ENCODE measurements around the gene LIFR.

Gene LIFR

DNA sequence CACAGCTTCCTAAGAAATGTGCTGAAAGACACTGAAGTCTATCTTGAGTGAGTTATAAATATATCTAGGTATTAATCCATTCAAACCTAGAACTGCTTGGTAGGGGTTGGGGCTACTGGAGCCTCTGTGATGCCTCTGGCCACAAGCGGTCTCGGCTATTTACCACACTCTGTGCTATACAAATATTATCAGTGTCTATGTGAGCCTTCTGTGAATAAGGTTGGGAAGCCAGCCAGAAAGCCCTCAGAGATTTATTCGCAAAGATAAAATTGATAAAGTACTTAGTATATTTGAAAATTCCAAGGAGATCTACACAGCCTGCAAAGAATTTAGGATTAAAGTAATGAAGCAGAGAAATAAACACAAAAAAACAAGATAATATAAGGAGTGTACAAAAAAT lies 41.4 kb downstream of the LIFR start:
- DNase-seq (ENCODE audit: low read depth), result no peak

DNA sequence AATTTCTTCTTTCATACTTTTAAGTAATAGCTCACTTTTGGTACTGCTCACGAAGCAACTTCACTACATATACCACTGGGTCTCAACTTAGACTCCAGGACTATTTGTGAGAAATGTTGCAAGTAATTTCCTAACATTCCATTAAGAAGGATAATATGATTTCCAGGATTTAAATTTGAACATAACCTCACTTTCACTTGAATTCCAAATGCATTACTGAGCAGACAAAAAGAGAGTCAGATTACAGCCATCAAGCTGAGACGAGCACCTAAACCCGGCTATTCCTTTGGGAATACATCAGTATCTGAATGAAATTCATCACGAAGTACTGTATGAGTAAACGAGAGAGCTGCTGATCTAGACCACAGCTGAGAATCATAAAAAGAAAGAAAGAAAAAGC lies 47.3 kb downstream of the LIFR start:
- DNase-seq (ENCODE audit: low read depth), result no peak

DNA sequence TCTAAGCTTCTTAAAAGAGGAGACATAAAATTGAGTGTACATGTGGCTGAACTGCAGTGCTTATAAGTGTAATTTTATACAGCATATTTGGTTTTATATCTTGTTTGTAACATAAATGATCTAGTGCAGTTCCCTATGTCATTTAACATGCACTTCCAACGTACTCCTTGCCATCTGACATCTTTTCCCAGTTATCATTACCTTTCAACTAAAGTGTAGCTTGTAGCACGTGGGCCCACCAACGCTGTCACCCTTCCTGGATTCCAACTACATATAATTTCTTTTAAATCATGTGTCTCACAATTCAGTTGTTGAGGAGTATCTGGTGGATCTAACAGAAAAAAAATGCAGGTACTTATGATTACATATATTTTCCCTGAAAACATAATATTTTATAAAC lies 50.1 kb downstream of the LIFR start:
- DNase-seq (ENCODE audit: low read depth), result no peak

DNA sequence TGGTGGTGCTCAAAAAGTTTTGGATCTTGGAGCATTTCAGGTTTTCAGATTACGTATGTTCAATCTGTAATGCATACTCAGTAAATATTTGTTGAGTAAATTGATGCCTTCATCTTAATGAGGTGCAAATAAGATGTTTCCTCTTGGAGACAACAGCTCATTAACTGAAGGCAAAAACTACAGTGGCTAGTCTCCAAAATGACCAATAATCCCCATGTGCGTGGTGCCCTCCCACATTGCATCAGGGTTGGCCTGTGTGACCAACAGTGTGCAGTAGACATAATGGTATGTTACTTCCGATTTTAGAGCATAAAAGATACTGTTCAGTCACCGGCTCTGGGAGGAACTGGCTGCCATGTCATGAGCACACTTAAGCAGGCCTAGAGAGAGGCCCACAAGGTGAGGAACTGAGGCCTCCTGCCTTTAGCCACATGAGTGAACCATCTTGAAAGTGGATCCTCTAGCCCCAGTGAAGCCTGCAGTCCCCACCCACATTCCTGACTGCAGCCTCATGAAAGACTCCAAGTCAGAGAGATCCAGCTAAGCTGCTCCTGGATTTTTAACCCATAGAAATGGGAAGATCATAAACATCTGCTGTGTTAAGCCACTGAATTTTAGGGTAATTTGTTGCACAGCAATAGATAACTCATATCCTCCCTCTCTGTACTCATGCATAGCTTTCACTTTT lies 55.7 kb downstream of the LIFR start:
- no peak for DNase-seq (ENCODE audit: low read depth)

DNA sequence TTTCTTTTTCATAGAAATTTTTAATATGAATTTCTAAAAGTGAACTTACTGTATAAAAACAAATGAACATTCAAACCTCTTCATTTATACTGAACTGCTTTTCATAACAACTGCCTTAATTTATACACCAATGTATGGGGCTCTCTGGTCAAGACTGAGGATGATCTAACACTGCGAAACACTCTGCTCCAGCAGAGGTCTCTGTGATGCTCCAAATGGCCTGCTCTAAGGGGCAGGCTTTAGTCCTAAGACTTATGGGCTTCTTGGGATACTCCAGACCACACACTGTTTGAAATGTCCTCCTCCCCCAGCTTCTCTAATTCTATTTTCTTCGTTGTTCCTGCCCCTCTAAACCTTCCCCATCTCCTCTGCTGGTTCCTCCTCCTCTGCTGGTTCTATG lies 58.5 kb downstream of the LIFR start:
- no peak for DNase-seq (ENCODE audit: low read depth)

DNA sequence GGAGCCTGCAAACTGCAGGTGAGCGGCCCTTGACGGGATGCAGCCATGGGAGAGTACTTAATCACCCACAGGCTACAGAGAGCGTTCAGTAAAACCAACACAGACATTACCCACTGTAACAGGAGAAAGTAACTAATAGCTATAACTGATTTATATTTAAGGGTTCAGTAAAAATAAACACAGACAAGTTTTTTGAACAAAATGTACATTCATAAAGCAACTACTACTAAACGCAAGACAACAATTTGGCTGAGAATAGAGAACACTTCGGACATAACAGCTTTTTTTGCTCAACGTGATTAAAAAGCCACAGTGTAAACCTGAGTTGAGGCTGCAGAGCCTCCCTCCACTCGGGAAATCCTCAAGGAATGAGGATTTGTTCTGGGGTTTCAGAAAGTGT lies 61.7 kb downstream of the LIFR start:
- DNase-seq (ENCODE audit: low read depth), result no peak

DNA sequence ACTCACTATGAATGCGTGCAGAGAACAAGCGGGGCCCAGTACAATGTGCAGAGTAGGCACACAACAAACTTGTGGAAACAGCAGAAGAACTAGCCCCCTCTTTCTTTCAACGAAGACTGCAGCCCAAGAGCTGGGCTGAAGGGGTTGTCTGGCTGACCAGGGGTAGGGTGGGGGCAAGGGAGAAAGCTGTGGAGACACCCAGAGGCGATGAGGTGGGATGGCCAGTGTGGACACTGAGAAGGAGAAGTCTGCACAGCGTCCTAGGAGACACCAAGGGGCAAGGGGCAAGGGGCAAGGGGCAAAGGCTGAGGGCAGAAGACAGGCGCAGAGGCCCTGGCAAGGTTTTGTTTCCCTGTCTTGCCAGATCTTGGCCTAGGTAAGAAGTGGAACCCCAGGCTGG lies 62.3 kb downstream of the LIFR start:
- no peak for DNase-seq (ENCODE audit: low read depth)

DNA sequence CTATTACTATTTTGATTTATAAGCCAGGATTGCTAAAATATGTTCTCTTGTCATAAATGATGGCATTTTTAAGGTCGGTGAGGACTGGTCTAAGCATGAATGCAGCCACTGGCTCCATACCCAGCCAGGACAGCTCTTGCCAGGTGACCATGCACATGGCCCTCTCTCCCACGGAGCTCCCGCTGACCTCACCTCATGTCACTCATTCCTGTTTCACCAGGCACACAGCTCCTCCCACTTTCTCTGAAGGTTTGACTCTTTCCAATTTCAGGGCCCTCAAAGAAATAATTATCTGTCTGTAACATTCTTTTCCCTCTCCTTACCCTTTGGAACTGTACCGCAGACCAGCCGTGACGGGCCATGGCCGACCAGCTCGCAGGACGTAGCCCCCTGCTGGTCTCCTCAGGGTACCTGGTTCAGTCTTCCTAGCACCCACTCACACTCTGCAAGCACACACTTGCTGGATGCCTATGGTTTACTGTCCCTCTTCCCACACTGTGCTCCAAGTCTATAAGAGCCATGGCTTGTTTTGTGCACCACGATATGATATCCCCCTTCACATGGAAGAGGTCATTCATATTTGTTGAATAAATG lies 72.5 kb downstream of the LIFR start:
- DNase-seq (ENCODE audit: low read depth), result no peak

DNA sequence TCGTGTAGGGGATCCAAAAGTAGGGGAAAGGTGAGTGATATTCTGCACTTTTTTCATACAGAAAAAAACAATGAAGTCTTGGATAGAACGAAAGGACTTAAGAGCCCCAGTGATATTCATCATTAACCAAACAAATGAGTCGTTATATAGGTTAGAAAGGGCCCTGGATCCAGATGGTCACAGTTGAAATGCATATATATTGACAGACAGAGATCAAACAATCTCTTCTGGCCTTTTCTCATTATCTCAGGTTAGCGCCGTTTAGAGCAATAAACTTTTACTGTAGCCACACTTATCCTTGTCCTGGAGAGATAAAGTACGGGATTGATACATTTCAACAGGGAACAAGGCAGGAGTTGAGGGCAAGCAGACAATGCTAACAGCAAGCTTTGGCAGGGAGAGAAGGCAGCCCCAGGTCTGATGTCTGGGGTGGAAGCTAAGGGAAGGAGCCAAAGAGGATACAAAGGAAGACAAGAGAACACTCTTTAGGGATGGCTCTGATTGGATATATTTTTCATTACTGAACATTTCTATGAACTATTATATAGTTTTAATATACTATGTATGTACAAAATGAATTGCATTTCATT lies 77.0 kb downstream of the LIFR start:
- no peak for DNase-seq (ENCODE audit: low read depth)

DNA sequence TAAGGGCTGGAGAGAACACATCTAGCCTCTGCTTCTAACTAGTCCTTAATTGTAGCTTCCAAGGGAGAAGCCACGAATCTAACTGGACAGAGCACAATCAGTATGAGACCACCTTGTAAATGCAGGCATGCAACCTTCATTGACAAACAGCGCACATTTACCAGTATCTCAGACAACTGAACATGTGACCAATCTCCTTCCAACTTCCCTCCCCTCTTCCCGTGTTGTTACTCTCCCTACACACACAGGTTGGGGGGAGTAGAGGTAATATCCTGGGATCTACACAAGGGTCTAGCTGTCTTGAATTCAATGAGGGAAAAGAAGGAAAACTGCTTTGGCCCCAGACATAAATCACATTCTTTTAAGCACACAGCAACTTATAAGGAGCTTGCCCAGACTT lies 77.6 kb downstream of the LIFR start:
- DNase-seq (ENCODE audit: low read depth), result no peak

DNA sequence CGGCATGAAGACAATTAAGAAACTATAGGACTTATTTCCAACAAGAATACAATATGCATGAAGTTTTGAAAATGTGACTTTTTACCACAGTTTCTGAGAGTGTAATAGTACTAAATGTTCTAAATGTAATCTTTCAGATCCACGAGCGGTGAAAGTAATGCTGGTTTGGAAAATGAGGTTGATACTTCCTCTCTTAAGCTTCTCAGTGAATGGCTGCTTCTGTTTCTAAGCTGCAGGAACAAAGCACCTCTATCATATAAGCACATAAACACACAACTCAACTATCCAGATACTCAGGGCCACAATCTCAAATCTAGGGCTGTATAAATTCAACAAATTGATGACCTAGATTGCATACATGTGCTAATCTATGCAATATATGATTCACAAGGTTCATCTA lies 78.3 kb downstream of the LIFR start:
- no peak for DNase-seq (ENCODE audit: low read depth)

DNA sequence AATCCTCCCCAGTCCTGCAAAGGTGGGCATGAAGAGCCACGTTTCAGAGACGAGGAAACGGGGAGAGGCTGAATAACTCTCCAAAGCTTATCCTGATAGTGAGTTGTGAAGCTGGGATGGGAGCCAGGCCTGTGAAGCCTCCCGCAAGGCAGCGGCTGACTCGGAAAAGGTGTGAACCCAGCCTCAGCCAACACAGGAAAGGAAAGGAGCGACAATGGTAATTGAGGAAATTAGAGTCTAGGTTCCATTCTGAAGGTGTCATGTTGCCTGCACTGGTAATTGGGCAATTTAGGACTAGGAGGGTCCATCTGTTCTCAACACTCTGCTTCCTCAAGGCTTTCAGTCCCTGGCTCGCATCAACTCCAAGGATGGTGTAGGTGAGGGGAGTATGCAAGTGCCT lies 83.4 kb downstream of the LIFR start:
- DNase-seq (ENCODE audit: low read depth), result no peak

DNA sequence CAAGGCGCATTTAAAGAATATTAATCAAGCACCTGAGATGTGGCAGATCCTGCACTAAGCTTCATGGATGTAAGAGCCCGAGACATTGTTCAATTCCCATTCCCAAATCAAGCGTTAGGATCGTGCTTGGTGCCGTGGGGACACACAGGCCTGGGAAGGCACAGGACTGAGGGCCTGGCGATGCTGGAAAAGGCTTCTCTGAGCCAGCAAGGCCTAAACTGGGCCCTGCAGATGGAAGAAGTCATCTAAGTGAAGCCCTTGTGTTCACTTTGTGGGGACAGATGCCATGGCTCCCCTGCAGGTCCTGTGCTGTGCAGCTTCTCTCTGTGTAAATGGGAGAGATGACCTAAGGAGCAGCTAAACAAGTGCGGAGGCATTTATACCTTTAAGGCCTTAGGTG lies 83.9 kb downstream of the LIFR start:
- DNase-seq (ENCODE audit: low read depth), result no peak

DNA sequence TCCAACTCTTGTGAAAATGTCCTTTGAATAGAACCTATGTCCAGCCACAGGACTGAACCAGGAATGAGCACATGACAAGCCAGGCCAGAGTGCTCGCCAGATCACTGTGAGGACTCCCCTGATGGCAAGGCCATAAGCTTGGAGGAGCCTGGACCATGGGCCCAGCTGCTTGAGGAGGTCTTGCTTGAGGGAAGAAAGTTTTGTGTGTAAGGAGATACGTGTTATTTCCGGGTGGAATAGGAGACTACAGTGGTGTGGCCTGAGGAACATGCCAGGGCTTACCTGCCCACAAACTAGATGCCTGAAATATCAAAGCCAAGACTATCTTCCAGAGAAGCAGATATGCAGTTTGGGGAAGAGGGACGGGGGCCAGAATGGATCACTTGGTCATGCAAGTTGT lies 84.7 kb downstream of the LIFR start:
- DNase-seq (ENCODE audit: low read depth), result no peak

DNA sequence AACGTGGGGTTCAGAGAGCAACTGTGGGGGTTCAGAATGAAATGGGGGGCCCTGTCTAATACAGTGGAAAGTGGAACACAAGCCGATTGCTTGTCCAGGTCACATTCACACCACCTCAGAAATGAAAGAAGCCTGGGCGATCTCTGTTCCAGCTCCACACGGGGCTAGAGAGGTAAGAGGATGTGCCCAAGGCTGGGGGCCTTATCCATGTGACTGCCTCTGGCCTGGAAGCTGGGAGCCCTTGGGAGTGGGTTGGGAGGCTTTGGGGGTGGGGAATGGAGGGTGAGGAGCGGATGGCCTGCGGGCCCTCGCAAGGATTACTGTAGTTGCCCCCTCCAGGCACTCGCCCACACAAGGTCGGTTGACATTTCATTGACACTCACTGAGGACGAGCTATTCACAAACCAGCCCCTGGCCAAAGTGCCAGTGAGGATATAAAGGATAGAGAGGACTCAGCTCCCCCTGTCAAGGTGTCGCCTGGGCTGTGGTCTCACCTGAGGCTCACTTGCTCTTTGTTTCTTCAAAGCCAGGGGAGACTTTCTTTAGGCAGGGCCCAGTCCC lies 86.7 kb downstream of the LIFR start:
- DNase-seq (ENCODE audit: low read depth), result no peak

DNA sequence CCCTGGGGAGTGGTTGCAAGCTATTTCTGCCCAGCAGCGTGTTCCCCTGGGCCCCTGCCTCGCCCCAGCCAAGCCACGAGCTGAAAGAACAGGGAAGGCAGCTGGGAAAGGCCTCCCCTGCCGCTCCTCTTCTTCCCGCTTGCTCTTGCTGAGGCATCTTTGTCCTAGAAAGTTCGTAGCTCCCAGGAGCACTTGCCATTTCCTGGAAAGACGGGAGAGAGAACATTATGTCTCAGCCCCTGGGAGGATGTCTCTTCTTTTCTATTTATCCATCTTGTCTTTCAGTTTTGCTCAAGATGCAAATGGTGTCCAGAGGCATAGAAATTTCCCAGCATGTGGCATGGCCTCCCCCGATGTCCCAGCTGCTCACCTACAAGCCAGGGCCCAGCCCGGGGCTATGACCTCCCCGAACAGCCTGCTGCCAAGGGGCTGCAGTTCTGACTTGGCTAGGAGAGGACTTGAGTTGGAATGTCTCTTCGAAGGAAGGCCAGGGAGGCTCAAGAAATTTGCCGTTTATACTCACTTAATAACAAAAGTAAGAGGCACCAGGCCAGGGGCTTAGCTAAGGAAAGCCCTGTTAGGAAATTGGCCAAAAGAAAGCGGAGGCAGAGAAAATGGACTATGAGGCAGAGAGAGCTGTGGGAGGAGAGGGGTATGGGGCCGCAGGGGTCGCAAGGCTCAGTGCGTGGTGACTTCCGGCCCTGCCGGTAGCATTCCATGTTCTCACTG lies 87.3 kb downstream of the LIFR start:
- DNase-seq (ENCODE audit: low read depth), result no peak

DNA sequence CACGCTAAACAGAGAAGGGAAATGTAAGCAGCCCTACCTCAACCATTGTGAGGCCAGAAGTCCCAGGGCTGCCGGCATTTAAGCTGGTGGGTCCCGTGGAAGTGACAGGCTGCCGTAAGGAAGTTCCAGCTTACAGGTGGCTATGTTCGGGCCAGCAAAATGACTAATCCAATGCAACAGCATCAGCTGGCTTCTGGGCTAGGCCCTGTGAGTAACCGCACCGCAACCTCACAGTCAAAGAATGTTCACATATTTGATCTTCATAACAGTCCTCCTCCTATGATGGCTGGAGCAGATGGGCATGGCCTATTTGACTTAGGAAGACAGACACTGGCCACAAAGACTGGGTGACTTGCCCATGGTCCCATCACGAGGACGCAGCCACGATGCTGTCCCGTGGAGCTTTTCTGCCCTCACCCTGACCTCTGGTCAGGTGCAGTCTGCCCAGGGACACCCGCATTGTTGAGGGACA lies 88.2 kb downstream of the LIFR start:
- DNase-seq (ENCODE audit: low read depth), result no peak

DNA sequence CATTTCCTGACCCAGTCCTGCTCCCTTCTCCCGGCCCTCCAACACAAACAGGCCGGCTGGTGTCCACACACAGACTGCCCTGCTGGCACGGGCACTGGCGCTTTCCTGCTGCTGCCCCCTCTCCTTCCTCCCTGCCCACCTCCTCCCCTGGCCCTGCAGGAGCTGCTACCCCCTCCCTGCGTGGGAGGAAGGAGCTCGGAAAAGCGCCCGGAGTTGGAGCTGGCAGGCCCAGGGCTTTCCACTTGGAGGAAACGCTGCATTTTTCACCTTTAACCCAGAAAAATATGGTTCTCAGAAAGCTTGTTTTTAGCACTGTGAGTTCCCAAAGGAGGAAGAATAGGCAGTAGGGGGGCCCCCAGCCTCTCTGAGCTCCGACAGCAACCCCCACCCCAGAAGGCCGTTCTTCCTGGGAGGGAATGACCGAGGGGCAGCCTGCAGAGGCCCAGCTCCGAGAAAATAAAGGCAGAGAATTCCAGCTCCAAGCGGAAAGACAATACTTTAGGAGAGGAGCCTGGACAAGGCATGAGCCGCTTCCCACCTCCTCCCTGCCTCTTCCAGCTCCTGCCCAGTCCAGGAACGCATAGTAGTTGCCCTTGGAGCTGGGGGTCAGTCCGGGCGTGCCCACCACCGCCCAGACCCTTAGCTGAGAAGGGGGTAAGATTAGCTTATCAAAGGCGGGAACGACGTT lies 88.9 kb downstream of the LIFR start:
- DNase-seq (ENCODE audit: low read depth), result no peak

DNA sequence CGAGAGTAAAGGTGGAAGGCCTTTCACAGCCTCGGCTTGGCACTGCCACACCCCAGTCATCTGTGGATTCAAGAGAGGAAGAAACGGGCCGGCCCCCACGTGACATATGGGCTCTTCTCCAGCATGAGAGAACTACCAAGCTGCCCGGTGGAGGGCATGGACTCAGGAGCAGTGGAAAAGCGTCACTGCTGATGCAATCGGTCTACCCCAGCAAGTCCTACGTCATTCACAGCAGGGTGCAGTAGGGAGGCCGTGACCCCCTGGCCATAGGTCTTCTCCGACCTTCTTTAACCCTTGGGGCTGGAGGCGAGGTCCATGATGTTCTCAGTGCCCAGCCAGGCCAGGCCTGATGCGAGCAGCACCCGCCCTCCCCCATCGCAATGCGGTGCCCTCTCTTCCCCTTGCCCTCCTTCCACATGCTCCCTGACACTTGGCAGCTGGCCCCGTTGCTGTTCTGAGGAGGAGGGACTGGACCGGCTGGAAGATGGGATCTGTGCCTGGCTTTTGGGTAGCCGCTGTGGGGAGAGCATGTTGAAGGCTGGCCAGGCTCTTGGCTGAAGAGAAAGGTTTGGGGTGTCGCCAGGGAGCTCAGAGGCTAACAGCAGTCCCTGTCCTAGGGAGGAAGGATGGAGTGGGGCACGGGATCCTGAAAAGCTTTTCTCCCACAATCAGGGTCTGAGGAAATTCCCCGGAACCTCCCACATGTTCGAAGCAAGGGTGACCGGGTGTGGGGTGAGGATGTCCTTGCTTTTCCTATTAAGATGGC lies 89.8 kb downstream of the LIFR start:
- no peak for DNase-seq (ENCODE audit: low read depth)

DNA sequence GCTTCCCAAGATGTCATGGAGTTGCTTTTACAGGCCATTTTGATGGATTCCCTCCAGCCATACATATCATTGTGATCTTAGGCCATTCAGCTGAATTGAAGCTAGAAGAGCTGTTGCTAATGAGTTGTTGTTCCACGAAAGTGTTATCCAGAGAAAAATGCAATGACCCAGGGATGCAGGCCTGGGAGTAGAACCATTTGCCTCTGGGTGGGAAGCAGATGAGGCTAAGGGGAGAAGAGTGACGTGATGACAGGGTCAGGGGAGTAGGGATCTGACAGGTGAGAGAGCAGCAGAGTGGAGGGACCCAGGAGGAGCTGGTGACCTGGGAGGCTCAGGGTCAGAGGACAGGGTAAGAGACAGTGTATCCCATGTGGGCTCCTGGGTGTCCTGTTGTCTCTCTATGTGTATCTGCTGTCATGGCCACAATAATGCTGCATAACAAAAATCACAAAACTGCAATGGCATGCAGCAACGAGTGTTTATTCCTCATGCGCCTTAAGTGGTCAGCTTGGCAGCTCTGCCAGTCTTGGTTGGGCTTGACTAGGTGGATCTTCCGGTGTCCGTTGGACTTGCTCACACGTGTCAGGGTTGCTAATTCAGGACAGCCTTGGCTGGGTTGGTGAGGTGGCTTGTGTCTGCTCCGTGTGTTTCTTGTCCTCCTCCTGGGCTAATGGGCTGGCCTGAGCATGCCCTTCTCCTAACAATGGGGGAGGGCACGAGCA lies 90.6 kb downstream of the LIFR start:
- no peak for DNase-seq (ENCODE audit: low read depth)

DNA sequence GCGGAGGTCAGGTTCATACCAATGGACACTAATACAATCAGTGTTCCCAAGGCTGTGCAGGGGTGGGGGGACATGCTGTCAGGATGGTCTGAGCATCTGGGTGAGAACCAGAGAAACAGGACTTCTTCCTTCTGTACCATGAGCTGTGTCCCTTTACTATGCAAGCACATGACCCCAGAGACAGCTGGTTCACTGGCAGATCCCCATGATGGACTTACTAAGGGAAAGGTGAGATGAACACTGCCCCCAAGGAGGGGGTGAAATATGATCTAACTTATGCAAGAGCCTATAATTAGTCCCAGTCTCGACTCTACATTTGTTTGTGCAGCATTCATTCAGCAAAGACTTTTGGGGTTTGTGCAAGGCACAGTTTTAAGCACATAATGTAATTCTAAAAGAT lies 91.4 kb downstream of the LIFR start:
- no peak for DNase-seq (ENCODE audit: low read depth)

Measured in stimulated activated CD8-positive, alpha-beta memory T cell treated with anti-CD3 and anti-CD28 coated beads, Interleukin-15, amount 100 ng/mL, for 1 hour (primary cell).